ENCODE measurements around the gene CSN2.

GRCh38 chr4:69930768-69931167, 34.8 kb downstream of the CSN2 start, which contains the start of gene CSN1S1:
- TF ChIP-seq POLR2A (IDR thresholded peaks at IDR 0.05): no peak
- no peak for TF ChIP-seq CTCF (IDR thresholded peaks at IDR 0.05)

All from uterus (tissue), 2 donors.